SK-N-SH (cell line): ENCODE data around the gene CCNC. TPM values are rescaled to one million over a fixed set of nuclear protein-coding genes. Genes with fewer than 3 reads are reported as not detected.

ENCODE experiments used
- CTCF ChIA-PET: fragments of 300-600, 350-600 bp; formaldehyde crosslinking; extraction: SDS; loops from one replicate; lab custom pipeline; 2021; lab: Yijun Ruan, JAX
- POLR2A ChIA-PET: fragments of 350-600 bp; sonication (Branson Sonifier 250); formaldehyde crosslinking; extraction: SDS; loops from one replicate; lab custom pipeline; 2020; ENCODE audit warnings: antibody characterized with exemption, inconsistent platforms; lab: Yijun Ruan, JAX
- DNase-seq: peaks from one replicate; pipeline ENCODE4 v3.0.0; 2012
- H2AFZ ChIP-seq: fragments of 200-600 bp; sonication (generic); 2 replicates; pipeline ENCODE4 v1.8.1; 2016; ENCODE audit warnings: antibody characterized with exemption, mild to moderate bottlenecking, low read depth
- H3F3A ChIP-seq: fragments of 200-600 bp; sonication (generic); replicated peaks from 2 replicates; pipeline ENCODE3; 2016; ENCODE audit warnings: antibody characterized with exemption, mild to moderate bottlenecking; ENCODE audit not compliant: insufficient read depth
- H3K27ac ChIP-seq, 2 experiments: fragments of 200-500 bp in 1 of 2; fragments of 200-600 bp in 1 of 2; sonication (Bioruptor generic) in 1 of 2; sonication (generic), shearing (Covaris generic) in 1 of 2; 2 replicates each; pipeline versions ENCODE4 v1.5.1 to v1.6.1; 2014 to 2016; ENCODE audit warnings: low read depth in 2 of 2, inconsistent platforms in 1 of 2, low read length in 1 of 2, mild to moderate bottlenecking in 1 of 2, mixed read lengths in 1 of 2
- H3K27me3 ChIP-seq: fragments of 200-600 bp; sonication (generic), shearing (Covaris generic); 2 replicates; pipeline ENCODE4 v1.6.1; 2016; ENCODE audit warnings: mixed run types; ENCODE audit not compliant: insufficient read depth
- H3K36me3 ChIP-seq, 2 experiments: fragments of 200-500 bp in 1 of 2; fragments of 200-600 bp in 1 of 2; sonication (Bioruptor generic) in 1 of 2; sonication (generic) in 1 of 2; replicated peaks in 1 of 2; 2 replicates each; pipeline versions ENCODE3 to v1.5.1; 2014 to 2016; ENCODE audit warnings: low read length in 1 of 2, mild to moderate bottlenecking in 1 of 2; ENCODE audit not compliant: insufficient read depth in 2 of 2, control insufficient read depth in 1 of 2
- H3K4me1 ChIP-seq, 2 experiments: fragments of 200-500 bp in 1 of 2; fragments of 200-600 bp in 1 of 2; sonication (Bioruptor generic) in 1 of 2; sonication (generic), shearing (Covaris generic) in 1 of 2; 2 replicates each; pipeline versions ENCODE4 v1.5.1 to v1.6.1; 2014 to 2016; ENCODE audit warnings: low read depth in 1 of 2, low read length in 1 of 2, mixed run types in 1 of 2; ENCODE audit not compliant: insufficient read depth in 2 of 2, control insufficient read depth in 1 of 2
- H3K4me2 ChIP-seq: fragments of 200-600 bp; sonication (generic), shearing (Covaris generic); 2 replicates; pipeline ENCODE4 v1.6.1; 2017; ENCODE audit warnings: mixed run types
- H3K4me3 ChIP-seq, 2 experiments: fragments of 200-500 bp in 1 of 2; fragments of 200-600 bp in 1 of 2; sonication (Bioruptor generic) in 1 of 2; sonication (generic), shearing (Covaris generic) in 1 of 2; 2 replicates each; pipeline versions ENCODE4 v1.5.1 to v1.8.1; 2014 to 2016; ENCODE audit warnings: low read depth in 2 of 2, inconsistent platforms in 1 of 2, low read length in 1 of 2, mild to moderate bottlenecking in 1 of 2, mixed read lengths in 1 of 2, moderate library complexity in 1 of 2
- H3K79me2 ChIP-seq: fragments of 200-600 bp; sonication (generic); 2 replicates; pipeline ENCODE4 v1.8.1; 2017; ENCODE audit warnings: mild to moderate bottlenecking; ENCODE audit not compliant: insufficient read depth
- H3K9ac ChIP-seq: fragments of 200-600 bp; sonication (generic); 2 replicates; pipeline ENCODE4 v1.6.1; 2017; ENCODE audit warnings: mixed run types
- H3K9me2 ChIP-seq: fragments of 200-600 bp; sonication (generic); 2 replicates; pipeline ENCODE4 v1.6.1; 2017; ENCODE audit warnings: mixed run types
- H3K9me3 ChIP-seq: fragments of 200-600 bp; sonication (generic); 2 replicates; pipeline ENCODE4 v1.6.1; 2017; ENCODE audit warnings: mixed run types, mild to moderate bottlenecking, moderate library complexity
- H4K20me1 ChIP-seq: fragments of 200-600 bp; sonication (generic); 2 replicates; pipeline ENCODE4 v1.6.1; 2017; ENCODE audit warnings: mild to moderate bottlenecking, mixed run types; ENCODE audit not compliant: insufficient read depth
- NRF1 ChIP-seq: IDR thresholded peaks from 2 replicates; pipeline ENCODE4 v1.6.1; 2012; ENCODE audit warnings: low read depth, mild to moderate bottlenecking, low read length
- WGBS: methylation state at CpG from one replicate; pipeline ENCODE4 v1.1.6; 2017; ENCODE audit warnings: low lambda C conversion rate; 5-methylcytosine and 5-hydroxymethylcytosine counted together
- polyA plus RNA-seq, 3 experiments: library from polyadenylated mRNA; depleted of rRNA; stranded (reverse); fragments of >200 nt; gene quantifications; 2 replicates each; pipeline ENCODE4 v1.2.3, GENCODE V29; 2012
- TF ChIP-seq, protein P1 (sequence below): IDR thresholded peaks from 2 replicates; pipeline ENCODE4 v1.4.0; 2012; ENCODE audit warnings: low read depth, borderline replicate concordance
- TF ChIP-seq, protein P2 (sequence below): IDR thresholded peaks from 2 replicates; pipeline ENCODE4 v1.6.1; 2012; ENCODE audit warnings: mild to moderate bottlenecking, low read depth, low read length, moderate library complexity
- TF ChIP-seq, protein P3 (sequence below): fragments of 200-600 bp; sonication (generic); IDR thresholded peaks from 2 replicates; pipeline ENCODE4 v1.6.1; 2017; ENCODE audit warnings: antibody characterized with exemption, mild to moderate bottlenecking, moderate library complexity

The CCNC gene
- polyA plus RNA-seq, 1 of the 3 experiments (the other 2 are of a cell fraction), result 16.0 TPM

DNA sequence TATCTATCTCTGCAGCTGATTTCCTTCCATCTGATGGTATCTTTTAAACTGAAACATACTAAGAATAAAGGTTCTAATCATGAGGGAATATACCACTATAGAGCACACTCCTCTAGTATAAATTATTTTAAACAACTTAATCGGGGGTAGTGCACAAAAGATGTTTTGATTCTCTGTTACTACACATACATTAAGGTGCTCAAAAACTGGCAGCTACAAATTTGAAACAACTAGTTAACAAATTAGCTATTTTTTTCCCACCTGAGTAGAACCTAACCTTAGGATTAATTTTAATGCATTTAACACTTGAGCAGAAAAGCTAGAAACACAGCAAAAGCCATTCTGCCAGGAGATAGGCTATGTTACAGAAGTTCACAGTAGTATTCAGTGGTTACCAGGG is 23.0 kb downstream of the CCNC start:
- Histone ChIP-seq H3F3A (peaks cover 20% of the 10 kb centered on the region), H3K9ac (no peak overlapping the region), H3K27ac (no peak overlapping the region), H4K20me1 (no peaks in the 10 kb centered on the region), H3K4me1 (no peaks in the 10 kb centered on the region; a peak in 1 of 4 replicates), H2AFZ (no peak overlapping the region), H3K36me3 (peaks cover 67 to 85% of the 10 kb centered on the region in 2 experiments), H3K4me2 (no peak overlapping the region), H3K79me2 (peaks cover 5% of the 10 kb centered on the region; the same call in 1 of the 2 replicates), H3K9me2 (no peaks in the 10 kb centered on the region), H3K9me3 (no peaks in the 10 kb centered on the region), H3K4me3 (no peak overlapping the region), H3K27me3 (no peaks in the 10 kb centered on the region)
- TF ChIP-seq, protein P1, sequence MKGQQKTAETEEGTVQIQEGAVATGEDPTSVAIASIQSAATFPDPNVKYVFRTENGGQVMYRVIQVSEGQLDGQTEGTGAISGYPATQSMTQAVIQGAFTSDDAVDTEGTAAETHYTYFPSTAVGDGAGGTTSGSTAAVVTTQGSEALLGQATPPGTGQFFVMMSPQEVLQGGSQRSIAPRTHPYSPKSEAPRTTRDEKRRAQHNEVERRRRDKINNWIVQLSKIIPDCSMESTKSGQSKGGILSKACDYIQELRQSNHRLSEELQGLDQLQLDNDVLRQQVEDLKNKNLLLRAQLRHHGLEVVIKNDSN, result no peak
- TF ChIP-seq NRF1, result no peak
- ChIA-PET CTCF (no interaction called here), POLR2A (no interaction called here)
- WGBS, result 56% methylated on average over 1 of the region's 1 CpG
- no peak for DNase-seq

DNA sequence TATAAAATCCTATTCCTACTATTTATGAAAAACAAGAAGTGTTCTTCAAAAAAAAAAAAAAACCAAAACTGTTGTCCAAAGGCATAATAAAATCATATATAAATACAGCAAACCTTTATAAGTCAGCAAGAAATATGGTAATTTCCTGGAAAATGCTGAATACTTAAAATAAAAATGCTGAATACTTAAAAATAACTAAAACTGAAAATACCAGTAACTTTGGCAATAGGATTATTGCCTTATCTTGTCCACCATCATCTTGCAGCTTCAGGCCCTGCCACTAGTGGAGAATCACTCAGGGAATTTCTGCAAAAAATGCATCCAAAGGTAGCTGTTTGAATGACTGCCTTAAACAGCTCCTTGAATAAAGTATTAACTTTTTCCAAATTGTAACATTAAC is 24.5 kb downstream of the CCNC start:
- TF ChIP-seq, protein P2, sequence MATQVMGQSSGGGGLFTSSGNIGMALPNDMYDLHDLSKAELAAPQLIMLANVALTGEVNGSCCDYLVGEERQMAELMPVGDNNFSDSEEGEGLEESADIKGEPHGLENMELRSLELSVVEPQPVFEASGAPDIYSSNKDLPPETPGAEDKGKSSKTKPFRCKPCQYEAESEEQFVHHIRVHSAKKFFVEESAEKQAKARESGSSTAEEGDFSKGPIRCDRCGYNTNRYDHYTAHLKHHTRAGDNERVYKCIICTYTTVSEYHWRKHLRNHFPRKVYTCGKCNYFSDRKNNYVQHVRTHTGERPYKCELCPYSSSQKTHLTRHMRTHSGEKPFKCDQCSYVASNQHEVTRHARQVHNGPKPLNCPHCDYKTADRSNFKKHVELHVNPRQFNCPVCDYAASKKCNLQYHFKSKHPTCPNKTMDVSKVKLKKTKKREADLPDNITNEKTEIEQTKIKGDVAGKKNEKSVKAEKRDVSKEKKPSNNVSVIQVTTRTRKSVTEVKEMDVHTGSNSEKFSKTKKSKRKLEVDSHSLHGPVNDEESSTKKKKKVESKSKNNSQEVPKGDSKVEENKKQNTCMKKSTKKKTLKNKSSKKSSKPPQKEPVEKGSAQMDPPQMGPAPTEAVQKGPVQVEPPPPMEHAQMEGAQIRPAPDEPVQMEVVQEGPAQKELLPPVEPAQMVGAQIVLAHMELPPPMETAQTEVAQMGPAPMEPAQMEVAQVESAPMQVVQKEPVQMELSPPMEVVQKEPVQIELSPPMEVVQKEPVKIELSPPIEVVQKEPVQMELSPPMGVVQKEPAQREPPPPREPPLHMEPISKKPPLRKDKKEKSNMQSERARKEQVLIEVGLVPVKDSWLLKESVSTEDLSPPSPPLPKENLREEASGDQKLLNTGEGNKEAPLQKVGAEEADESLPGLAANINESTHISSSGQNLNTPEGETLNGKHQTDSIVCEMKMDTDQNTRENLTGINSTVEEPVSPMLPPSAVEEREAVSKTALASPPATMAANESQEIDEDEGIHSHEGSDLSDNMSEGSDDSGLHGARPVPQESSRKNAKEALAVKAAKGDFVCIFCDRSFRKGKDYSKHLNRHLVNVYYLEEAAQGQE, result no peak
- TF ChIP-seq, protein P3, sequence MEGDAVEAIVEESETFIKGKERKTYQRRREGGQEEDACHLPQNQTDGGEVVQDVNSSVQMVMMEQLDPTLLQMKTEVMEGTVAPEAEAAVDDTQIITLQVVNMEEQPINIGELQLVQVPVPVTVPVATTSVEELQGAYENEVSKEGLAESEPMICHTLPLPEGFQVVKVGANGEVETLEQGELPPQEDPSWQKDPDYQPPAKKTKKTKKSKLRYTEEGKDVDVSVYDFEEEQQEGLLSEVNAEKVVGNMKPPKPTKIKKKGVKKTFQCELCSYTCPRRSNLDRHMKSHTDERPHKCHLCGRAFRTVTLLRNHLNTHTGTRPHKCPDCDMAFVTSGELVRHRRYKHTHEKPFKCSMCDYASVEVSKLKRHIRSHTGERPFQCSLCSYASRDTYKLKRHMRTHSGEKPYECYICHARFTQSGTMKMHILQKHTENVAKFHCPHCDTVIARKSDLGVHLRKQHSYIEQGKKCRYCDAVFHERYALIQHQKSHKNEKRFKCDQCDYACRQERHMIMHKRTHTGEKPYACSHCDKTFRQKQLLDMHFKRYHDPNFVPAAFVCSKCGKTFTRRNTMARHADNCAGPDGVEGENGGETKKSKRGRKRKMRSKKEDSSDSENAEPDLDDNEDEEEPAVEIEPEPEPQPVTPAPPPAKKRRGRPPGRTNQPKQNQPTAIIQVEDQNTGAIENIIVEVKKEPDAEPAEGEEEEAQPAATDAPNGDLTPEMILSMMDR, result peak; percentile 24; the same call in 1 of the 2 replicates
- no peaks in the 10 kb centered on the region for H4K20me1 ChIP-seq
- no peaks in the 10 kb centered on the region for H3K27me3 ChIP-seq
- H2AFZ ChIP-seq, result no peak overlapping the region
- no peak overlapping the region for H3K27ac ChIP-seq
- H3K4me1 ChIP-seq, result no peaks in the 10 kb centered on the region; a peak in 1 of 4 replicates
- H3K36me3 ChIP-seq, result peaks cover 68 to 79% of the 10 kb centered on the region in 2 experiments
- H3K9me2 ChIP-seq, result no peaks in the 10 kb centered on the region
- H3F3A ChIP-seq, result peaks cover 20% of the 10 kb centered on the region
- no peak overlapping the region for H3K4me3 ChIP-seq
- DNase-seq, result no peak
- H3K9ac ChIP-seq, result no peak overlapping the region
- POLR2A ChIA-PET, result no interaction called here
- no peak overlapping the region for H3K4me2 ChIP-seq
- H3K9me3 ChIP-seq, result no peaks in the 10 kb centered on the region
- CTCF ChIA-PET, result interaction anchor here (1.0 kb wide), 1 partner anchor 213 kb away, joined by 3 read pairs; no protein-coding TSS in a partner anchor
- H3K79me2 ChIP-seq, result 0 out of 2 replicates have a peak, but pooled peaks cover 5% of the 10 kb centered on the region
